Measurements from ENCODE around the gene LETMD1. TPM values are rescaled to one million over a fixed set of nuclear protein-coding genes. Genes with fewer than 3 reads are reported as not detected.
A peak's percentile ranks its signal among the peaks of the same experiment; 100 is the strongest.

Gene LETMD1
- 46.9 and 47.1 TPM in 2 replicates for total RNA-seq (2014; rRNA removed)
- percentile 91 among the genes with signal in this experiment for Bru-seq, nascent RNA
- percentile 89 among the genes with signal in this experiment for BruChase-seq, experiment 1, labeled RNA remaining after a 6-hour chase
- percentile 92 among the genes with signal in this experiment for BruChase-seq, experiment 2, labeled RNA remaining after a 2-hour chase
- long read RNA-seq, transcript LETMD1-201 (9 exons, 2,112 nt) = major isoform, 32 of 131 reads
- long read RNA-seq, transcript LETMD1-221 (5 exons, 1,480 nt) = minor isoform, 7 of 131 reads
- long read RNA-seq, transcript LETMD1-238 (1 exons, 2,948 nt) = minor isoform, 25 of 131 reads
- long read RNA-seq, transcript LETMD1-209 (8 exons, 2,001 nt) = minor isoform, 5 of 131 reads
- long read RNA-seq, partial matches to known transcripts = 11 of 131 reads
- long read RNA-seq, other reads (novel, unspliced or antisense) = 41 of 131 reads

GRCh38 chr12:51047655-51048540 is at the start of gene LETMD1:
Gene LETMD1, plus strand, starts transcription at chr12:51048327. Its CDS starts 30 bp downstream, at chr12:51048357.
- intact Hi-C loops (cut with micrococcal nuclease) = loop anchor here (5.0 kb wide), 2 partner anchors 219 to 294 kb away; no protein-coding TSS in a partner anchor
- no peaks in the 10 kb centered on the region for H3K27me3 ChIP-seq (ENCODE audit: low read length)
- H3F3A ChIP-seq (ENCODE audit: low read length, unreplicated experiment) = no peaks in the 10 kb centered on the region
- peak; percentile 99 for DNase-seq
- H3K9me2 ChIP-seq (replicated peaks; ENCODE audit: low read length) = no peaks in the 10 kb centered on the region
- H3K4me2 ChIP-seq (ENCODE audit: low read length) = peak within 1 kb of the TSS; percentile 95
- peak within 1 kb of the TSS; percentile 94 for H3K9ac ChIP-seq (ENCODE audit: low read length)
- peak; percentile 99 for ATAC-seq
- peak within 1 kb of the TSS; percentile 92 for H2AFZ ChIP-seq (ENCODE audit: low read length)
- ChIA-PET POLR2A (ENCODE audit: unreplicated experiment) (interaction anchor here (1.0 kb wide), 1 partner anchor 293 kb away, joined by 4 read pairs; no protein-coding TSS in a partner anchor), CTCF (no interaction called here)
- H3K36me3 ChIP-seq (ENCODE audit: low read depth, low read length) = peaks cover 7% of the 10 kb centered on the region; the same call in 1 of the 2 replicates
- peaks cover 32% of the 10 kb centered on the region for H3K79me2 ChIP-seq (ENCODE audit: low read length)
- peaks cover 12% of the 10 kb centered on the region for H3K4me1 ChIP-seq (ENCODE audit: insufficient read depth, low read length)
- peak within 1 kb of the TSS; percentile 79 for H3K27ac ChIP-seq (ENCODE audit: low read length)
- H3K9me3 ChIP-seq (ENCODE audit: low read length) = no peaks in the 10 kb centered on the region
- no peaks in the 10 kb centered on the region for H4K20me1 ChIP-seq (ENCODE audit: low read length)
- TSS peak; percentile 90 for BruUV-seq (replicated peaks)
- TF ChIP-seq EZH2phosphoT487 (IDR thresholded peaks at IDR 0.05; ENCODE audit: borderline replicate concordance, low read length) (no peak), CTCF (conservative IDR thresholded peaks at IDR 0.05; ENCODE audit: low read depth, low read length) (peak; percentile 93)
- H3K4me3 ChIP-seq (ENCODE audit: low read length) = peak within 1 kb of the TSS; percentile 88

DNA sequence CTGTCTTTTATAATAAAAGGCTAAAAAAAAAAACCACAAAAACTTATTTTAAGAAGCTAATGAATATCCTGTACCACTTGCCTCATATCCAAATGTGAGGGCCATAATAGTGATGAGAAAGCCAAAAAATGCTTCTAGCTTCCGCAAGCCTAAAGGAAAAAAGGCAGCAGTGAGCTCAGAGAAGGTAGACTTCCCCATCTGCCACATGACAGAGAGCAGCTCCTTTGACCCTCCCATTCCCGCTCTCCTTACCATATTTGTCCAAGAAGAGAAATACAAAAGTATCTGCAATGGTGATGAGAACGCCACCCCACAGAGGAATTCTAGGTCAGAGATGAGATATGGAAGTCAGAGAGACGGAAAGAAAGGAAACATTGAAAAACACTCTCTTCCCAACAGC is 49.0 kb upstream of the LETMD1 start:
- Histone ChIP-seq H3K79me2 (ENCODE audit: low read length) (no peaks in the 10 kb centered on the region), H2AFZ (ENCODE audit: low read length) (no peak overlapping the region), H3K27me3 (ENCODE audit: low read length) (no peaks in the 10 kb centered on the region), H3K27ac (ENCODE audit: low read length) (no peak overlapping the region), H4K20me1 (ENCODE audit: low read length) (no peaks in the 10 kb centered on the region), H3K4me1 (ENCODE audit: insufficient read depth, low read length) (peaks cover 8% of the 10 kb centered on the region), H3K9ac (ENCODE audit: low read length) (no peak overlapping the region), H3K9me2 (replicated peaks; ENCODE audit: low read length) (no peaks in the 10 kb centered on the region), H3K9me3 (ENCODE audit: low read length) (no peaks in the 10 kb centered on the region), H3F3A (ENCODE audit: low read length, unreplicated experiment) (no peaks in the 10 kb centered on the region), H3K4me3 (ENCODE audit: low read length) (no peak overlapping the region), H3K4me2 (ENCODE audit: low read length) (no peak overlapping the region), H3K36me3 (ENCODE audit: low read depth, low read length) (peaks cover 32% of the 10 kb centered on the region)
- no peak for DNase-seq
- TF ChIP-seq EZH2 (IDR thresholded peaks at IDR 0.05; ENCODE audit: low read length, unreplicated experiment) (no peak), EZH2phosphoT487 (IDR thresholded peaks at IDR 0.05; ENCODE audit: borderline replicate concordance, low read length) (no peak), CTCF (conservative IDR thresholded peaks at IDR 0.05; ENCODE audit: low read depth, low read length) (no peak)
- no peak for ATAC-seq
- no TSS peak for BruUV-seq (replicated peaks)
- CTCF ChIA-PET = no interaction called here
- POLR2A ChIA-PET (ENCODE audit: unreplicated experiment) = no interaction called here
- intact Hi-C loops (cut with micrococcal nuclease) = no loop called here

All from PC-3 (cell line).